Activated naive CD4-positive, alpha-beta T cell treated with anti-CD3 and anti-CD28 coated beads, Interleukin-2, amount 50 U/mL, for 24 hours (primary cell): ENCODE data around the gene TEX26.

Source experiments
- H3K27ac Mint-ChIP-seq: one replicate; pipeline ENCODE4 v1.8.0; 2021; ENCODE audit warnings: mild to moderate bottlenecking, mixed read lengths
- H3K27me3 Mint-ChIP-seq: one replicate; pipeline ENCODE4 v1.8.0; 2021; ENCODE audit warnings: mixed read lengths
- H3K36me3 Mint-ChIP-seq: one replicate; pipeline ENCODE4 v1.8.0; 2021; ENCODE audit warnings: mixed read lengths
- H3K4me1 Mint-ChIP-seq: one replicate; pipeline ENCODE4 v1.8.0; 2021; ENCODE audit warnings: mixed read lengths
- H3K4me3 Mint-ChIP-seq: one replicate; pipeline ENCODE4 v1.8.0; 2021; ENCODE audit warnings: mild to moderate bottlenecking, mixed read lengths
- H3K9me3 Mint-ChIP-seq: one replicate; pipeline ENCODE4 v1.8.0; 2021; ENCODE audit warnings: mixed read lengths

TEX26 gene

DNA sequence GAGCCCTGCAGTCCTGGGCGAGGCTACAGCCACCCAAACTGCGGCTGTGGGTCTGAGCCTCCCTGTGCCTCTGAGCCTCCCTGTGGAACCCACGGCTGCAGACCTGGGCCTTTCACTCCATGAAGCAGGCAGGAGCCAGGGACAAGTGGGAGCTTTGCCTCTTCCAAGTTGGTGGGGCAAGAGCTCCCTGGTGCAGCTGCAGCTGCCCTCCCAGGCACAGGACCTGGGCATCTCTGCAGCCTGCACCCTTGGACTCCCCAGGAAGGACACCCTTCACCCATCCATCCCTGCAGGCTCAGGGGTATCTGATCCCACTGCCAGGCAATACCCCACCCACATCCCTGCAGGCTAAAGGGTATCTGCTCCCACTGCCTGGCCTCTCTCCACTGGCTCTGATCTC is 2.3 kb downstream of the TEX26 start:
- Mint-ChIP-seq H3K9me3 (peaks cover 8% of the 10 kb centered on the region), H3K4me1 (no peaks in the 10 kb centered on the region), H3K27ac (no peak overlapping the region), H3K36me3 (no peaks in the 10 kb centered on the region), H3K4me3 (no peak overlapping the region), H3K27me3 (peaks cover 13% of the 10 kb centered on the region)

DNA sequence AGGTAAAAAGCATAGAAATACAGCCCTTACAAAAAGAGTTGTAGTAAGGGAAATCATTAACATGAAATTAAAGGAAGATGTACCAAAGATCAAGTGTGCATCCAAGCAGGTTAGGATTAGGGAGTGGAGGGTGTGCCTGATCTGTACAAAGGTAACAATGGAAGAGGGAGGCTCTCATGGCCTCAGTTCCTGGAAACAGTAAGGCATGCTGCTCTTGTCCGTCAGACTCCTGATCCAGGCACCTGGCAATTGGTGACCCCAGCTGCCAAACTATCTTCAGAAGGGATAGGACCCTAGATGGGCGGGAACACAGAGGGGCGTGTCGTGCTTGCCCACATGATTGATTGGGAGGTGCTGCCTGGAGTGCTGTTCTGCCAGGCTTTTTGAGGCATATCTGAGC is 4.5 kb downstream of the TEX26 start:
- Mint-ChIP-seq H3K9me3 (peaks cover 8% of the 10 kb centered on the region), H3K4me3 (no peak overlapping the region)

DNA sequence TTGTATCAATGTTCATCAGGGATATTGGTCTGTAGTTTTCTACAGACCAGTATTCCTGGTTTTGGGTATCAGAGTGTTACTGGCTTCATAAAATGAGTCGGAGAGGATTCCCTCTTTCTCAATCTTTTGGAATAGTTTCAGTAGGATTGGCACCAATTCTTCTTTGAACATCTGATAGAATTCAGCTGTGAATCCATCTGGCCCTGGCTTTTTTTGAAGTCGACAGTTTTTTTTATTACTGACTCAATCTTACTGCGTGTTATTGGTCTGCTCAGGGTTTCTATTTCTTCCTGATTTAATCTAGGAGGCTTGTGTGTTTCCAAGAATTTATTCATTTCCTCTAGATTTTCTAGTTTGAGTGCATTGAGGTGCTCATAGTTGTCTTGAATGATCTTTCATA is 11.4 kb downstream of the TEX26 start:
- Mint-ChIP-seq H3K9me3 (peaks cover 19% of the 10 kb centered on the region), H3K36me3 (peaks cover 4% of the 10 kb centered on the region), H3K4me3 (no peak overlapping the region), H3K4me1 (no peaks in the 10 kb centered on the region), H3K27me3 (peaks cover 19% of the 10 kb centered on the region), H3K27ac (no peak overlapping the region)

More for the DNA sequence above, 4.5 kb downstream of the TEX26 start:
- H3K4me1 Mint-ChIP-seq, result no peaks in the 10 kb centered on the region
- no peaks in the 10 kb centered on the region for H3K36me3 Mint-ChIP-seq
- H3K27ac Mint-ChIP-seq, result no peak overlapping the region
- peaks cover 11% of the 10 kb centered on the region for H3K27me3 Mint-ChIP-seq

DNA sequence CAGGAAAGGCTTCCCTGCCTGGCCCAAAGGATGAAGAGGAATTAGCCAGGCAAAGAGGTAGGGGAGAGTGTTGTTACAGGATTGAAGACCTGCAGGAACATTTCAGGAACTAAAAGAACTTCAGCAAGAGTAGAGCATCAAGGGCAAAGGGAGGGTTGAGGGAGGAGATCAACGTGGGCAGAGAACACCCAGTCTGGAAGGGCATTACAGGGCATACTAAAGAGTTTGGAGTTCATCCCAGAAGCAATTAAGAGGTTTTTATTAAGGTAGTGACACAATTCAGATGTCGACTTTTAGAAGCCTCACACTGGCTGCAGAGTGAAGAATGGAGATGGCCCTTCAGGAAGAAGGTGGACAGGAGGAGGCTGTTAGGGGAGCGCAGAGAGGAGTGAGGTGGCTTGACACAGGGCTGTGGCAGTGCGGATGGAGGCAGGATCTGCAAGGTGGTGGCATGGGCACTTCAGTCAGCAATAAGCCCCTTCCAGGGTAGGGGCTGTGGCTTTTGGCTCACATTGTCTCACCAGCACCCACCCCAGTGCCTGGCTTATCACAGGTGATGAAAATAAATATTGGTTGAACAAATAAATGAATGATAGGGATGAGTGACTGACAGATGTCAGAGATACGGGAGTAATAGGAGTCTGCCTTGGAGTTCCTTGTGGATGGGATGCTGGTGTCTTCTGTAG is 24.9 kb downstream of the TEX26 start:
- Mint-ChIP-seq H3K36me3 (no peaks in the 10 kb centered on the region), H3K9me3 (peaks cover 20% of the 10 kb centered on the region), H3K4me1 (no peaks in the 10 kb centered on the region), H3K27me3 (peaks cover 27% of the 10 kb centered on the region), H3K4me3 (no peak overlapping the region), H3K27ac (no peak overlapping the region)

DNA sequence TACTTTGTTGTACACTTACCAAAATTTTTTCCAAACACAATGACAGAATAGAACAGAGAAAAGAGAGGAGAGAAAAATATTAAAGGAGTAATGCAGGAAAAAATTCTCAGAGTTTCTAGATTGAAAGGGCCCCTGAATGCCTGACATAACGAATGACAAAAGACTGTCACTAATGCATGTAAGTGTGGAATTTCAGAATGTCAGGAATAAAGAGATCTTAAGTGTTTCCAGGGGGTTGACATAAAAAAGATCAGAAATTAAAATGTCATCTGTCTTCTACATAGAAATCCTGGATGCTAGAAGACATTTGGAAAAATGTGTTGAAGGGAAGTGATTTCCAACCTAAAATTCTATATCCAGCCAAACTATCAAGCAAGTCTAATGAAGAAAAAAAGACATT is 27.2 kb downstream of the TEX26 start:
- H3K9me3 Mint-ChIP-seq, result peaks cover 20% of the 10 kb centered on the region
- peaks cover 24% of the 10 kb centered on the region for H3K27me3 Mint-ChIP-seq
- no peak overlapping the region for H3K4me3 Mint-ChIP-seq
- H3K36me3 Mint-ChIP-seq, result no peaks in the 10 kb centered on the region
- no peaks in the 10 kb centered on the region for H3K4me1 Mint-ChIP-seq
- H3K27ac Mint-ChIP-seq, result no peak overlapping the region

DNA sequence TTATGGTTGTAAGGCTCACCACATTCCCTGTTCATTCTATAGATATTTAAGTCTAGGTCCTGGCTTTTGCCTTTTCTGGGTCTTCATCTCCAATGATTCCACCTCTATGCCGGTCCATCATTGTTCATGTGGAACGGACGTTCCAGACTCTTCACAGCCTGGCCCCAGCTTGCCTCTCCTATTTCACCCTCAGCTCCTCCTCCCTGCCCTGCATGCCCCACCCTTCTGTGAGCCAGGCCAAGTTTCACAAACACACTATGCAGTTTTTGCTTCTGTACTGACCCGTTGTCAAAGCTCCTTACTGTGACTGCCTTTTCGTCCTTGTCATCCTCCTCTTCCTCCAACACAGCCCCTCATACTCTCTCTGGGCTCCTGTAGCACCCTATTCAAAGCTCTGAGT is 31.3 kb downstream of the TEX26 start:
- Mint-ChIP-seq H3K4me1 (no peaks in the 10 kb centered on the region), H3K36me3 (no peaks in the 10 kb centered on the region), H3K4me3 (no peak overlapping the region), H3K27me3 (peaks cover 17% of the 10 kb centered on the region), H3K9me3 (peaks cover 11% of the 10 kb centered on the region), H3K27ac (no peak overlapping the region)

DNA sequence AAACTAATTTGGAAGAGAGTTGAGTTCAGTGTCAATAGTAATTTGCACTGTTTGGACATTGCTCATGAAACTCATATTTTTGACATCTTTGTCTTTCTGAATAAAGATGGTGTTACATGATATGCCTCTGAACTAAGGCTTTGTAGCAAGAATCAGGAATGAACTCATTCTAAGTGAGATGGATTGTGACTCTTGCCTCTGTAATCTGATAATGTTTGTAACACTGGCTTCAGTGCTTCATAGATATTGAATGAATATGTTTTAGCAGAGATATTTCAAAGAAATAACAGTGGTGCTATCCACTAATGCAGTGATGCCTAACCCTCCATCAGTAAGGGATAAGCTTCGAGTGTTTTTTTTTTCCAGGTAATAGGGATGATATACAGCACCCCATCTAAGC is 32.9 kb downstream of the TEX26 start:
- no peaks in the 10 kb centered on the region for H3K36me3 Mint-ChIP-seq
- no peak overlapping the region for H3K4me3 Mint-ChIP-seq
- no peaks in the 10 kb centered on the region for H3K9me3 Mint-ChIP-seq
- H3K27ac Mint-ChIP-seq, result no peak overlapping the region
- no peaks in the 10 kb centered on the region for H3K4me1 Mint-ChIP-seq
- peaks cover 19% of the 10 kb centered on the region for H3K27me3 Mint-ChIP-seq

DNA sequence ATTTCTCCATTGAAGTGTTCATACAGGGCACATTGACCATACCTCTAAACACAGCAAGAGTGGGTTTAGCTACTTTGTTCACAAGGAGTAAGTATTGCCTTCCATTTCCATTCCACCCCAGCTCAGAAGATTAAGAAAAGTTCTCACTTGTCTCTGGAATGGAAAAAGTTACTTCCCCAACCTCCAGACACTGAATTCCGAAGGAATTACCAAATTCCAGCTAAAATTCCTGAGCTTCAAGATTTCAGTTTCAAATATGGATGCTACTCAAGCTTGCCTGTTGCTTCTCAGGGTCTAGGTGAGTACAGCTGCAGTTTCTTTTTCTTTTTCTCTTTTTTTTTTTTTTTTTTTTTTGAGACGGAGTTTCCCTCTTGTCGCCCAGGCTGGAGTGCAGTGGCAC is 33.6 kb downstream of the TEX26 start:
- H3K27me3 Mint-ChIP-seq, result peaks cover 21% of the 10 kb centered on the region

DNA sequence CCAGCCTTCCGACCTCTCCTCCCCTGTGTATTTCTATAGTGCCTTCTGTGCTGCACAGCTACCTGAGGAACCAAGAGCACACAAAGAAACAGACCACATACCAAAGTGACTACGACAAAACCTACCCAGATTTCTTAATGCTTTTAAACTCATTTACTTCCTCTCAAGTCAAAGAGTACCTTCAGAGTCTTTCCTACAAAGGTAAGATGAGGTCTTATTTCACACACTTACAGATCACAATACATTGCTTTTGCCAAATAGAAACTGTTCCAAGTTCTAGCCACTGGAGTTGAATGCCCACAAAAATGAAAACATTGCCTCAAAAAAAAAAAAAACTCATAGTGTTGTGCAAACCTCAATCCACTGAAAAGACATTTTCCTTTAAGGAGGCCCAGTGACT is 36.4 kb downstream of the TEX26 start:
- H3K27me3 Mint-ChIP-seq, result peaks cover 21% of the 10 kb centered on the region
- no peaks in the 10 kb centered on the region for H3K9me3 Mint-ChIP-seq
- no peak overlapping the region for H3K27ac Mint-ChIP-seq
- H3K4me1 Mint-ChIP-seq, result no peaks in the 10 kb centered on the region
- no peaks in the 10 kb centered on the region for H3K36me3 Mint-ChIP-seq
- H3K4me3 Mint-ChIP-seq, result no peak overlapping the region

More for the DNA sequence above, 33.6 kb downstream of the TEX26 start:
- Mint-ChIP-seq H3K27ac (no peak overlapping the region), H3K9me3 (no peaks in the 10 kb centered on the region), H3K4me3 (no peak overlapping the region), H3K4me1 (no peaks in the 10 kb centered on the region), H3K36me3 (no peaks in the 10 kb centered on the region)

DNA sequence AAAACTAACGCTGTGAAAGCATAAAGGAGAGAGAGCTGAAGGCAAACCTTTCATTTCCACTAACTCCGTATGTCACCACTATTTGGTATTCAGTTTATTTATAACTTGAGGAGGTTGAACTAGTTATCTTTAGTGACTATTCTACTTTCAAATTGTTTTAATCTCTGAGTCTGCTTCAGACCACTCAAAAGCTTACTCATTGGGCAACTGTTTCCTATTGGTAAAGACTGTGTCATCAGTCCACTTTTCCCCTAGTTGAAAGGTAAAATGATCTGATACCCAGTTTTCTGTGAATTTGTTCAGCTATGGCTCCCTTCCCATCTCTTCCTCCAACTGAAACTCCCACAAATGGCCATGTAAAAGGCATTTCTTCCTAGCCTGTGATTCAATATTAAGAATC is 39.1 kb downstream of the TEX26 start:
- H3K9me3 Mint-ChIP-seq, result no peaks in the 10 kb centered on the region
- H3K4me3 Mint-ChIP-seq, result no peak overlapping the region
- no peaks in the 10 kb centered on the region for H3K4me1 Mint-ChIP-seq
- H3K27me3 Mint-ChIP-seq, result peaks cover 16% of the 10 kb centered on the region
- H3K27ac Mint-ChIP-seq, result no peak overlapping the region
- H3K36me3 Mint-ChIP-seq, result no peaks in the 10 kb centered on the region

DNA sequence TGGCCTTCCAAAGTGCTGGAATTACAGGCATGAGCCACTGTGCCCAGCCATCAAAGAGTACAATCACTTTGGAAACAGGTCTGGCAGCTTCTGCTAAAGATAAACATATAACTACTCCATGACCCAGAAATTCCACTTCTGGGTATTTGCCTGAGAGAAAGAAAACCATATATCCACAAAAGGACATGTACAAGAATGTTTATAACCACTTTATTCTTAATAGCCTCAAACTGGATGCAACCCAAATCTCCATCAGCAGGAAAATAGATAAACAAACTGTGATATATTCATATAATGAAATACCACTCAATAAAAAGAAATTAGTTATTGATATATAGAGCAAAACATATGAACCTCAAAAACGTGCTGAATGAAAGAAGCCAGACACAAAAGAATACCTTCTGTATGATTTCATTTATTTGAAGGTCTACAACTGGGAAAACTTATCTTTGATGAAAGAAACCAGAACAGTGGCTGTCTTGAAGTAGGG is 40.5 kb downstream of the TEX26 start:
- Mint-ChIP-seq H3K27ac (no peak overlapping the region), H3K36me3 (no peaks in the 10 kb centered on the region), H3K4me1 (no peaks in the 10 kb centered on the region), H3K4me3 (no peak overlapping the region), H3K27me3 (peaks cover 14% of the 10 kb centered on the region), H3K9me3 (no peaks in the 10 kb centered on the region)

DNA sequence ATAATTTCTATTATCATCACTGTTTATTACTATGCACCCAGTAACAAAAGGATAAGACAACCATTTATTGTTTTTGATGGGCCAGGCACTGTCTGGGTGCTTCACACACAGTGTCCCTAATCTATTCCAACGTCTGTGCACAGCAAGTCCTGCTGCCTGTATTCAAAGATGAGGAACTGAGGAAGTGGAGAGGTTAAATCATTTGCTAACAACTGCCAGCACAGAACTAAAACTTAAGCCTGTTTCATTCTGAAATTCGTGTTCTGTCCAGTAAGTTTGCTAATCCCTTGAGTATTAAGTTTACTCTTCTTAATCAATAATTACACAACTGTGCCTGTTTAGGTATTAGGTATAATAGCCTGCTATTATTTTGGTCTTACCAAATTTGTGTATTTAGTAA is 41.9 kb downstream of the TEX26 start:
- Mint-ChIP-seq H3K9me3 (no peaks in the 10 kb centered on the region), H3K27me3 (peaks cover 12% of the 10 kb centered on the region)

DNA sequence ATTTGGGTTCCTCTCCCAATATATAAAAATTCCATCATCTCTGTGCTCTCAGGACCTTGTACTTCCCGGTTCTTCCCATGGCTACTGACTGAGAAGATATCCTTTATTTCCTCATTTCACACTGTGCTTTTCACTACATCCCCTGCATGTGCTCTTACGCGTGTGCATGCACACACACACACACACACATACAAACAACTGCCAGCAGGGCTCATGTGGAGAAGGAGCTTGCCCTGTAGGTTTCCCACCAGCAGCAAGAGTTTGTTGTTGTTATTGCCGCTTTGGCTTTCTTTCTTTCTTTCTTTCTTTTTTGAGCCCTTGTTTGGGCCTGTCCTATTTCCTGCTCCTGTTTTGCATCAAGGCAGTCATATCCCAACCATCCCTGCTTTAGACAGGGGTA is 43.6 kb downstream of the TEX26 start:
- Mint-ChIP-seq H3K36me3 (no peaks in the 10 kb centered on the region), H3K27me3 (peaks cover 6% of the 10 kb centered on the region), H3K9me3 (no peaks in the 10 kb centered on the region), H3K4me1 (no peaks in the 10 kb centered on the region), H3K4me3 (no peak overlapping the region), H3K27ac (no peak overlapping the region)

More for the DNA sequence above, 41.9 kb downstream of the TEX26 start:
- no peak overlapping the region for H3K4me3 Mint-ChIP-seq
- H3K36me3 Mint-ChIP-seq, result no peaks in the 10 kb centered on the region
- no peaks in the 10 kb centered on the region for H3K4me1 Mint-ChIP-seq
- no peak overlapping the region for H3K27ac Mint-ChIP-seq

DNA sequence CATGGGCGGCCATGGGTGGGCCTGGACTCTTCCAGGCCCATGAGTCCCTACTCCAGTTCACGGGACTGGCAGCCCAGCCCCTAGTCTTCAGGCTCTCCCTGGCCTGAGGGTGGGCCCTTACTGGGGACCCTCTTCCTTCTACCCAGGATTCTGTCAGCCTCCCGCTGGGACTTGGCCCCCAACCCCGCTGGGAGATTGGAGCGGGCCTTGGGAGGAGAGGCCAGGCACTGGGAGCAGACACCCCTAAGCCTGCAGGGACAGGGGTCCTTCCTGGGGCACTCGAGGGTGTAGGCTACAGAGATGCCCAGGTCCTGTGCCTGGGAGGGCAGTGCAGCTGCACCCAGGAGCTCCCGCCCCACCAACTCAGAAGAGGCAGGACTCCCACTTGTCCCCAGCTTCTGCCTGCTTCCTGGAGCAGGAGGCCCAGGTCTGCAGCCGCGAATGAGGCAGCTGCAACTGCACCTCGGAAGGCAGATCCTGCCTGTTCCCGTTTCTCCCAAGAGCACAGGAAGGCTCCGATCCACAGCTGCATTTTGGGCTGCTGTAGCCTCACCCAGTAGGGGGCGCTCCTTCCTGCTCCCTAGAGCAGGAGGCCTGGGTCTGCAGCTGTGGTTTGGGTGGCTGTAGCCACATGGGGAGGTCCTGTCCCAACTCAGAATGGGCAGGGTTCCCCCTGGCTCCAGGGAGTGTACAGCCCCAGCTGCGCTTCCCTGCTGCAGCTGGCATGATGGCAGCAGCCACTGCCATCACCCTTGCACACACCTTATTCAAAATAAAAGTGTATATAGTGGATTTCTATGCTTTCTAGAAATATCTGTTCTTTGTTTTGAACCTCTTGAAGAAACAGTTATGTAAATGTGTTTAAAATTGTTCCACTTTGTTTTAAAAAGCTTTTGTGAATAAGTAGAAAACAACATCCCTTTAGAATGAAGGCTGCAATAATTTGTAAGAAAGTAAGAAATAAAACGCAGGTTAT is 46.8 kb downstream of the TEX26 start:
- no peak overlapping the region for H3K4me3 Mint-ChIP-seq
- no peaks in the 10 kb centered on the region for H3K4me1 Mint-ChIP-seq
- no peaks in the 10 kb centered on the region for H3K9me3 Mint-ChIP-seq
- no peaks in the 10 kb centered on the region for H3K36me3 Mint-ChIP-seq
- no peak overlapping the region for H3K27ac Mint-ChIP-seq
- H3K27me3 Mint-ChIP-seq, result peaks cover 2% of the 10 kb centered on the region

DNA sequence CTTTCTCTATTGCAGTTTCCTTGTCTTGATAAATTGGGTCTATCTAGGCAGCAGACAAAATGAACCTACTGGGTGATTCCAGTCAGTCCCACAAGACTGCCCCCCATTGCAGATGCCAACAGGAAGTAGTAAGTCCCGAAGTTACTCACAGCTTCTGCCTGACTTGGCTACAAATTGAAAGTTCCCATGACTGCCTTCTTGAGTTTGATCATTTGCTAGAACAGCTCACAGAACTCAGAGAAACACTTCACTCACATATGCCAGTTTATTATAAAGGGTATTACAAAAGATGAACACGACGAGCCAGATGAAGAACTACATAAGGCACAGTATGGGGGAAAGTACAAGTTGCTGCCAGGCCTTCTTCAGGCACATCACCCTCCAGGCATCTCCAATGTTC is 50.0 kb downstream of the TEX26 start:
- H3K27ac Mint-ChIP-seq, result no peak overlapping the region
- no peaks in the 10 kb centered on the region for H3K9me3 Mint-ChIP-seq
- H3K4me1 Mint-ChIP-seq, result no peaks in the 10 kb centered on the region
- H3K4me3 Mint-ChIP-seq, result no peak overlapping the region
- peaks cover 2% of the 10 kb centered on the region for H3K27me3 Mint-ChIP-seq
- no peaks in the 10 kb centered on the region for H3K36me3 Mint-ChIP-seq

DNA sequence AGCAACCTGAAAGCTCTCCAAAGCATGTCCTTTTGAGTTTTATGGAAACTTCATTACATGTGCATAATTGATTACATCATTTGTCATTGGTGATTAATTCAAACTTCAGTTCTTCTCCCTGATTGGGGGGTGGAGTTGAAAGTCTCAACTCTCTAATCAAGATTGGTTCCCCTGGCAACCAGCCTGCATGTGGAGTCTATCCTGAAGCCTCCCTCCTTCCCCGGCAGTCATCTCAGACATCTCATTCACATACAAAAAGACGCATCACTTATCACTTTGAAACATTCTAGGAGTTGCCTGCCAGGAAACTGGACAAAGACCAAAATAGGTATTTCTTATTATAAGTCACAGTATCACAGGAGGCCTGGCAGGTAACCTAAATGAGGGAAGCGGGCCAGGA is 50.5 kb downstream of the TEX26 start:
- Mint-ChIP-seq H3K27ac (no peak overlapping the region), H3K4me1 (no peaks in the 10 kb centered on the region)

More for the DNA sequence above, 50.5 kb downstream of the TEX26 start:
- H3K9me3 Mint-ChIP-seq, result no peaks in the 10 kb centered on the region
- peaks cover 2% of the 10 kb centered on the region for H3K27me3 Mint-ChIP-seq
- no peak overlapping the region for H3K4me3 Mint-ChIP-seq
- no peaks in the 10 kb centered on the region for H3K36me3 Mint-ChIP-seq
